Karpas-422 (cell line): Measurements from ENCODE around the gene TMEM53. TPM values are rescaled to one million over a fixed set of nuclear protein-coding genes. Genes with fewer than 3 reads are reported as not detected.

Experiments used
- small RNA-seq: library from RNA; depleted of rRNA; stranded (forward); fragments of <200 nt; gene quantifications from one replicate; pipeline ENCODE3, GENCODE V24; 2014
- total RNA-seq: library from RNA; depleted of rRNA; stranded (reverse); fragments of >200 nt; shearing (Covaris generic); gene quantifications from 2 replicates; pipeline ENCODE4 v1.2.3, GENCODE V29; 2014; ENCODE audit warnings: low replicate concordance; rRNA removed

TMEM53 gene
- total RNA-seq, 1 experiment from 2014 or later, result 10.7 TPM

Small RNA genes lying within 50 kb of the gene (small RNA-seq; reads per million reads assigned to genes)
- 353 reads per million, percentile 99 among the genes with 10 or more reads in this experiment for gene RNU5F-1

Other genes starting within 250 kb of the TMEM53 start
- 5.4 and 7.7 TPM in 2 replicates for gene ARMH1, start 233 bp upstream of the TMEM53 start, total RNA-seq
- not detected in 2 replicates for gene RNU5D-1, start 56.7 kb upstream of the TMEM53 start, total RNA-seq
- gene KIF2C, start 65.4 kb upstream of the TMEM53 start, total RNA-seq, result 26.7 and 33.9 TPM in 2 replicates
- 3,372 and 3,624 TPM in 2 replicates for gene RPS8, start 101.1 kb upstream of the TMEM53 start, total RNA-seq
- gene BEST4, start 113.7 kb upstream of the TMEM53 start, total RNA-seq, result 1.0 and 1.3 TPM in 2 replicates
- 11.8 and 18.2 TPM in 2 replicates for gene PLK3, start 125.9 kb upstream of the TMEM53 start, total RNA-seq
- not detected in 2 replicates for gene DYNLT4, start 132.9 kb upstream of the TMEM53 start, total RNA-seq
- gene BTBD19, start 134.0 kb upstream of the TMEM53 start, total RNA-seq, result 0.69 and 0.75 TPM in 2 replicates
- 0.04 and 0.43 TPM in 2 replicates for gene PTCH2, start 168.8 kb upstream of the TMEM53 start, total RNA-seq